ENCODE data around the gene PRDX5.
A peak's percentile ranks its signal among the peaks of the same experiment; 100 is the strongest.

PRDX5 gene

GRCh38 chr11:64290352-64291261, 27.3 kb upstream of the PRDX5 start:
- DNase-seq: no peak

- no peak for DNase-seq
Measured at GRCh38 chr11:64291262-64291751, 26.6 kb upstream of the PRDX5 start, which contains the start of gene KCNK4. Gene KCNK4, plus strand, starts transcription at chr11:64291302. Its CDS starts 1,717 bp downstream, at chr11:64293019.

- DNase-seq: no peak
Measured at GRCh38 chr11:64291752-64292459, 26.0 kb upstream of the PRDX5 start.

GRCh38 chr11:64292460-64293254, 25.3 kb upstream of the PRDX5 start:
- no peak for DNase-seq

- no peak for DNase-seq
Measured at GRCh38 chr11:64294774-64295173, 23.1 kb upstream of the PRDX5 start.

- no peak for DNase-seq
Measured at GRCh38 chr11:64295760-64296159, 22.2 kb upstream of the PRDX5 start.

- no peak for DNase-seq
Measured at GRCh38 chr11:64296236-64296635, 21.7 kb upstream of the PRDX5 start.

GRCh38 chr11:64296830-64297698, 20.9 kb upstream of the PRDX5 start:
- no peak for DNase-seq

- DNase-seq: no peak
Measured at GRCh38 chr11:64297699-64298358, 20.1 kb upstream of the PRDX5 start.

- no peak for DNase-seq
Measured at GRCh38 chr11:64298966-64299846, 18.7 kb upstream of the PRDX5 start.

- no peak for DNase-seq
Measured at GRCh38 chr11:64299847-64300648, 17.9 kb upstream of the PRDX5 start, which contains the start of gene CATSPERZ. Gene CATSPERZ, plus strand, starts transcription at chr11:64300358. Its CDS starts 53 bp downstream, at chr11:64300411.

- no peak for DNase-seq
Measured at GRCh38 chr11:64303109-64304031, 14.6 kb upstream of the PRDX5 start.

GRCh38 chr11:64304032-64304315, 13.9 kb upstream of the PRDX5 start:
- no peak for DNase-seq

GRCh38 chr11:64304316-64305072, 13.4 kb upstream of the PRDX5 start:
- peak; percentile 94 to 95 for DNase-seq

- peak; percentile 100 for DNase-seq
Measured at GRCh38 chr11:64305075-64305690, 12.7 kb upstream of the PRDX5 start, which contains the start of gene ESRRA. Gene ESRRA, plus strand, starts transcription at chr11:64305524. Its CDS starts 1,656 bp downstream, at chr11:64307180.

- peak; percentile 76 to 79 for DNase-seq
Measured at GRCh38 chr11:64305691-64306562, 12.0 kb upstream of the PRDX5 start.
